GM21423 (cell line): ENCODE data around the gene PARP14.

ENCODE experiments used
- ATAC-seq: cut with Tn5 transposase; IDR thresholded peaks from one replicate; pipeline ENCODE4 v1.9.1; 2021; ENCODE audit warnings: mild to moderate bottlenecking, moderate library complexity; ENCODE audit not compliant: unreplicated experiment

The PARP14 gene

GRCh38 chr3:122767540-122768372 lies 87.1 kb downstream of the PARP14 start:
- ATAC-seq, result no peak

DNA sequence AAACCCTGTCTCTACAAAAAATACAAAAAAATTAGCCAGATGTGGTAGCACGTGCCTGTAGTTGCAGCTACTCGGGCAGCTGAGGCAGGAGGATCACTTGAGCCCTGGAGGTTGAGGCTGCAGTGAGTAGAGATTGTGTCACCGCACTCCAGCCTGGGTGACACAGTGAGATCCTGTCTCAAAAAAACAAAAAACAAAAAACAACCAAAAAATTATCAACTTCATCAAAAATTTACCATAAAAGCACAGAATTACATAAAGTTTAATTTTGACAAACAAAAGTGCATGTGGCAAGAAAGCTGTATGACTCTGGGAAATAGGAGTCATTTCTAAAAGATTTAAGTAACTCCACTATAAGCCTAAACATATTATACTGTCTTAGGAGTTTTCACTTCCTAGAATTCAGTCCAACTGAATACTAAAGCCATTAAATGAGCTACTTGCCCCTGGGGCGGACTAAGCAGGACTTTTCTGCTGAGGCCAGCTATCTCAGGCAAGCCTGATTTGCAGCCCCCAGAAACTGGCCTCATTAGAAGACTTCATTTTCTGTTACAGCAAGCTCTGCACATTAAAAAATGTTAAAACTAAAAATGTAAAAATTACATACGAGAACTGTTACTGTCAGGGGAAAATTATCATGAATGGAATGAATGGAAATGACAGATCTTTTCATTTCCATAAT lies 90.0 kb downstream of the PARP14 start:
- ATAC-seq, result no peak

GRCh38 chr3:122772827-122773226 lies 92.2 kb downstream of the PARP14 start:
- ATAC-seq, result no peak

DNA sequence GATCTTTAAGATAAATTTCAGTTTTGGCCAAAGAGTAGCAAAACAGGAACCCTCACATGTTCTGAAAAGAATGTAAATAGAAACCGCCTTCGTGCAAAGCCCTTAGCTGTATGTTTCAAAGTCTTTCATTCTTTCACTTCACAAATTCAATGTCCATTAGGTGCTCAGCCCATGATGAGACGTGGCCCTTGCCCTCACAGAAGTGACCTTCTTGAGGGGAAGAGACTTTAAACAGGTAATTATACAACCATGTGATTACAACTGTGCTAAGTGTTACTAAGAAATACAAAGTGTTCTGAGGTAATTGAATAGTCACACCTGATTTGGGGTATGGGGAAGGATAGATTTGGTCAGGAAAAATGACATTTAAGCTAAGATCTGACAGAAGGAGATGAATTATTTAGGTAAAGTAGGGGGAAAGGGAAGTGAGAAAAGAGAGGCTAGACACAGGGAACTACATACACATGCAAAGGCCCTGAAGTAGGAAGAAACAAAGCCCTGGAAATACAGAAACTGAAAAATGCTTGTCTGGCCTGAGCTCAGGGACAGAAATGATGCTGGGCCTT lies 93.4 kb downstream of the PARP14 start:
- no peak for ATAC-seq

DNA sequence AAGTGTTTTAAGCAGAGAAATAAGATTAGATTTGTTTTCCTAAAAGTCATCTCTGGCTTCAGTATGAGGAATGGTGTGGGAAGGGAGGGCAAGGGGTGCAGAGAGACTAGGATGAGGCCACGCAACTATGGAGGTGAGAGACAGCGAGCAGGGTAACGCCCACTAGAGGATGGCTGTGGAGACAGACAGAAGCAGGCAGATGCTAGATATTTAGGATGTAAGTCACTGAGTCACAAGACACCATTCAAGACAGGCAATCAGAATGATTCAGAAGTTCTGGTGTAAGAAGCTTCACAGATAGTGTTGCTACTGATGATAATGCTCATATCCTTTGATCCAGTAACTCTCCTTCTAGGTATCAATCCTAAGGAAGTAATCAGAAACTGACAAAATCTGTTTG lies 93.9 kb downstream of the PARP14 start:
- no peak for ATAC-seq

DNA sequence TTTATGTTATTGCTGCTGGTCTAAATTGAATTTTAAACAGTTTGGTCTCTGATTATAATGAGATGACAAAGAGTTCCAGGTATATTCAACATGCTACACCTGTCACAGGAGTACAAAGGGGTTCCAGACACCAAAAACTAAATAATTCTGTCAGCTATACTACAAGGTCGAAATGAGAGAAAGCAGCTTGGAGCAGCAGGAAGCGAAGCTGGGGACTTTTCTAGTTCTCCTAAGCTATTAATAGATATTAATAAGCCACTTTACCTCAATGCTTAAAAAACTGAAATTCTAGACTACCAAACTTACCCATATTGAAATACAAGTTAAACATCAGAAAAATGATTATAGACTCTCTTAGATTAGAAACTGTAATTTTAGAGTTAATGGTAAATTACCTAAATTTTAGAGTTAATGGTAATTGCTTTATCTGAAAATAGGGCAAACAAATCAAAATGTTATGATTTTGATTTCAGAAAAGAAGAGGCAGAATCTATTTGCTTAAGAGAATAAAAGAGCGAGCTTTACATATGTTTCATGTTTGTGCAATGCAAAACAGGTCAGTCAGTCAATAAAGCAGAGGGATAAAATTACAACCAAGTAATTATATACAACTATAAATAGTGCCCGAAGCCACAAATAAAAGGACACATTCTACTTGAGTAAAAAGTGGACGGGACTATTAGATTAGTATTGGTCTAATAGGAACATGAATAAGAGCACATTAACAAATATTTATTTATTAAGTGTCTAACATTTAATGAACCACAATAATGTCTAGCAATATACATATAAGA lies 96.2 kb downstream of the PARP14 start:
- ATAC-seq, result no peak

- no peak for ATAC-seq
These were observed 96.9 kb downstream of the PARP14 start for GRCh38 chr3:122777563-122777962.
